ENCODE data around the gene FADS2.

DNA sequence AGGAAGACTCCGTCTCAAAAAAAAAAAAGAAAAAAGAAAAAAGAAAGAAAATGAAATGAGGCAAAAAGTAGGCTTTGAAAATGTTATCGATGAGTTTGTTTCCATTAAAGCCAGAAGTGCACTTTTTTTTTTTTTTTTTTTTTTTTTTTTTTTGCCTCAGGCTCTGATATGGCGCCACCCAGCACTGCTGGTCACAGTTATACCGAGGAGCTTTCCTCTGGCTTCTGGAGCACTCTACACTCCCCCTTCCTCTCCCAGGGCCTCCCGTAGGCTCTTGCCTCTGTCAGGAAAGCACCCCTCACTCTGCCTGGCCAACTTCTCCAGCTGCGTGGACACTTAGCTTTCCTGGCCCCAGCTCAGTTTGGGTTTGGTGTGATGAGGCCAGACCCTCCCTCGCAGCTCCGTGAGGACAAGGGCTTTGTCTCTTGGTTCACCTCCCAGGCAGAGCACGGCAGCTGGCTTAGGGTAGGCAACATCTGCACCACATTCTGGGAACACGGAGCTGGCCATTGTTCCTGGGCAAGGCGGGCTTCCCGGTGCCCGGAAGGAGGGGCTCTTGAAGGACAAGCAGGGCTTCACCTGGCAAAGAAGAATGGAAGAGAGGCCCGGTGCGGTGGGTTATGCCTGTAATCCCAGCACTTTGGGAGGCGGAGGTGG is 16.9 kb downstream of the FADS2 start:
- TF ChIP-seq, protein P1, sequence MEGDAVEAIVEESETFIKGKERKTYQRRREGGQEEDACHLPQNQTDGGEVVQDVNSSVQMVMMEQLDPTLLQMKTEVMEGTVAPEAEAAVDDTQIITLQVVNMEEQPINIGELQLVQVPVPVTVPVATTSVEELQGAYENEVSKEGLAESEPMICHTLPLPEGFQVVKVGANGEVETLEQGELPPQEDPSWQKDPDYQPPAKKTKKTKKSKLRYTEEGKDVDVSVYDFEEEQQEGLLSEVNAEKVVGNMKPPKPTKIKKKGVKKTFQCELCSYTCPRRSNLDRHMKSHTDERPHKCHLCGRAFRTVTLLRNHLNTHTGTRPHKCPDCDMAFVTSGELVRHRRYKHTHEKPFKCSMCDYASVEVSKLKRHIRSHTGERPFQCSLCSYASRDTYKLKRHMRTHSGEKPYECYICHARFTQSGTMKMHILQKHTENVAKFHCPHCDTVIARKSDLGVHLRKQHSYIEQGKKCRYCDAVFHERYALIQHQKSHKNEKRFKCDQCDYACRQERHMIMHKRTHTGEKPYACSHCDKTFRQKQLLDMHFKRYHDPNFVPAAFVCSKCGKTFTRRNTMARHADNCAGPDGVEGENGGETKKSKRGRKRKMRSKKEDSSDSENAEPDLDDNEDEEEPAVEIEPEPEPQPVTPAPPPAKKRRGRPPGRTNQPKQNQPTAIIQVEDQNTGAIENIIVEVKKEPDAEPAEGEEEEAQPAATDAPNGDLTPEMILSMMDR (IDR thresholded peaks at IDR 0.05; ENCODE audit: low read depth, low read length, poor library complexity, severe bottlenecking) = no peak
- TF ChIP-seq EZH2phosphoT487 (IDR thresholded peaks at IDR 0.05; ENCODE audit: borderline replicate concordance, low read length) = no peak
